Transverse colon (tissue), 4 donors: ENCODE measurements around the gene EGLN1. TPM values are rescaled to one million over a fixed set of nuclear protein-coding genes. Genes with fewer than 3 reads are reported as not detected.
"Not testable (repeated sequence)": the region's sequence is repeated elsewhere in the genome, so short reads cannot be mapped to it uniquely, and the experiment has no call there.

Experiments
- DNase-seq: peaks from one replicate; pipeline ENCODE4 v3.0.0-alpha.2; 2019
- H3K27ac ChIP-seq, 4 donors: fragments of 200-600 bp; sonication (generic); 2 replicates each; pipeline ENCODE4 v1.5.1; 2016 to 2018; ENCODE audit warnings: inconsistent platforms in 4 of 4
- H3K27me3 ChIP-seq: fragments of 200-600 bp; sonication (generic); 2 replicates; pipeline ENCODE4 v1.5.1; 2017; ENCODE audit warnings: inconsistent platforms
- H3K36me3 ChIP-seq, 4 donors: fragments of 200-600 bp; sonication (generic); 2 replicates each; pipeline ENCODE4 v1.5.1; 2017 to 2019; ENCODE audit warnings: inconsistent platforms in 4 of 4
- H3K4me1 ChIP-seq, 4 donors: fragments of 200-600 bp; sonication (generic); 2 replicates each; pipeline ENCODE4 v1.5.1; 2017 to 2020; ENCODE audit warnings: inconsistent platforms in 4 of 4
- H3K4me3 ChIP-seq, 4 donors: fragments of 200-600 bp; sonication (generic); 1 replicate in 1 of 4; 2 replicates in 3 of 4; pipeline versions ENCODE4 v1.5.1 to v1.6.1; 2017 to 2019; ENCODE audit warnings: inconsistent platforms in 4 of 4
- H3K9me3 ChIP-seq, 2 donors: fragments of 200-600 bp; sonication (generic); 2 replicates each; pipeline ENCODE4 v1.5.1; 2017 to 2019; ENCODE audit warnings: inconsistent platforms in 2 of 2
- CTCF ChIP-seq, 5 experiments: fragments of 200-600 bp in 3 of 5; fragments of 450-650 bp in 2 of 5; sonication (generic) in 3 of 5; IDR thresholded peaks; 1 replicate in 2 of 5; 2 replicates in 3 of 5; pipeline ENCODE4 v1.5.1; 2016 to 2017; ENCODE audit warnings: antibody characterized with exemption in 5 of 5, inconsistent platforms in 3 of 5, mild to moderate bottlenecking in 2 of 5, moderate library complexity in 1 of 5
- EP300 ChIP-seq: sonication (generic); formaldehyde crosslinking; IDR thresholded peaks from one replicate; pipeline ENCODE4 v1.6.1; 2017; ENCODE audit warnings: antibody characterized with exemption, low read depth
- POLR2A ChIP-seq: fragments of 450-650 bp; IDR thresholded peaks from one replicate; pipeline ENCODE4 v1.6.1; 2016; ENCODE audit warnings: antibody characterized with exemption, mild to moderate bottlenecking, moderate library complexity
- POLR2AphosphoS5 ChIP-seq, 3 donors: sonication (generic); formaldehyde crosslinking; IDR thresholded peaks; one replicate each; pipeline ENCODE4 v1.6.1; 2016; ENCODE audit warnings: antibody characterized with exemption in 3 of 3
- WGBS, 2 donors: methylation state at CpG; one replicate each; pipeline ENCODE4 v1.1.5; 2018; ENCODE audit warnings: low coverage in 1 of 2; 5-methylcytosine and 5-hydroxymethylcytosine counted together
- in situ Hi-C, 4 donors: fragments of 200-750 bp; cut with MboI; loops; one replicate each; pipeline versions ENCODE4 v1.15.0 to v1.15.1; 2017; ENCODE audit warnings: low sequenced_read_pairs in 3 of 4, low pct_ligation_motif_present in 1 of 4, low pct_unique_long_range_greater_than_20kb in 1 of 4
- intact Hi-C: fragments of 100-400 bp; cut with DNase I; formaldehyde crosslinking; loops from one replicate; pipeline ENCODE4 v1.15.1; 2023; ENCODE audit warnings: low total_unique reads
- total RNA-seq, 4 donors: library from RNA; depleted of rRNA; stranded (reverse); fragments of >200 nt; gene quantifications; one replicate each; pipeline ENCODE4 v1.1.0, GENCODE V29; 2016

Gene EGLN1
- total RNA-seq, 4 donors from 2014 or later, result 40.2 to 69.2 (median 51.7) TPM

GRCh38 chr1:231353086-231353485, 69.0 kb downstream of the EGLN1 start:
- in situ Hi-C loops, result loop anchor here in 1 of 4 donors (10.0 kb wide), 1 partner anchor 252 kb away; no protein-coding TSS in a partner anchor
- no peak overlapping the region for H3K27ac ChIP-seq
- intact Hi-C loops, result no loop called here
- H3K4me3 ChIP-seq, result no peak overlapping the region
- H3K9me3 ChIP-seq, result no peaks in the 10 kb centered on the region
- WGBS, 2 donors, result 72 to 84% methylated on average over 2 of the region's 2 CpGs
- H3K27me3 ChIP-seq, result no peaks in the 10 kb centered on the region
- TF ChIP-seq POLR2AphosphoS5 (IDR thresholded peaks at IDR 0.05), result no peak
- TF ChIP-seq EP300, result no peak
- no peak for TF ChIP-seq CTCF (IDR thresholded peaks at IDR 0.05)
- TF ChIP-seq POLR2A, result no peak
- peaks cover 0 to 33% (median 6%) of the 10 kb centered on the region in 4 donors for H3K36me3 ChIP-seq
- peaks cover 0 to 2% (median 2%) of the 10 kb centered on the region in 4 donors for H3K4me1 ChIP-seq
- DNase-seq, result no peak

GRCh38 chr1:231351816-231352215, 70.3 kb downstream of the EGLN1 start:
- Histone ChIP-seq H3K4me3 (no peak overlapping the region), H3K36me3 (peaks cover 0 to 38% (median 6%) of the 10 kb centered on the region in 4 donors), H3K4me1 (no peaks in the 10 kb centered on the region), H3K27ac (no peak overlapping the region), H3K9me3 (no peaks in the 10 kb centered on the region), H3K27me3 (no peaks in the 10 kb centered on the region)
- no peak for DNase-seq
- in situ Hi-C loops, result loop anchor here in 1 of 4 donors (10.0 kb wide), 1 partner anchor 253 kb away; no protein-coding TSS in a partner anchor
- TF ChIP-seq EP300, result no peak
- no peak for TF ChIP-seq POLR2AphosphoS5 (IDR thresholded peaks at IDR 0.05)
- TF ChIP-seq POLR2A, result no peak
- no peak for TF ChIP-seq CTCF (IDR thresholded peaks at IDR 0.05)
- intact Hi-C loops, result no loop called here
- WGBS, 2 donors, result 74 to 77% methylated on average over 2 of the region's 2 CpGs

- H3K4me1 ChIP-seq, H3K4me3 ChIP-seq, H3K9me3 ChIP-seq, H3K27me3 ChIP-seq, intact Hi-C loops, H3K27ac ChIP-seq, DNase-seq: not testable (repeated sequence)
- in situ Hi-C loops, result loop anchor here in 1 of 4 donors (10.0 kb wide), 1 partner anchor 256 kb away; no protein-coding TSS in a partner anchor
- 83 to 97% methylated on average over 1 of the region's 1 CpG for WGBS, 2 donors
- H3K36me3 ChIP-seq, result peaks cover 0 to 38% (median 6%) of the 10 kb centered on the region in 4 donors
Measured at GRCh38 chr1:231348856-231349255, 73.2 kb downstream of the EGLN1 start.

GRCh38 chr1:231348442-231348841, 73.6 kb downstream of the EGLN1 start:
- Histone ChIP-seq H3K4me3 (no peak overlapping the region), H3K27ac (no peak overlapping the region), H3K9me3 (no peaks in the 10 kb centered on the region), H3K4me1 (no peaks in the 10 kb centered on the region), H3K27me3 (no peaks in the 10 kb centered on the region), H3K36me3 (peaks cover 0 to 38% (median 6%) of the 10 kb centered on the region in 4 donors)
- in situ Hi-C loops, result loop anchor here in 1 of 4 donors (10.0 kb wide), 1 partner anchor 256 kb away; no protein-coding TSS in a partner anchor
- 90 to 97% methylated on average over 2 to 4 of the region's 4 CpGs for WGBS, 2 donors
- intact Hi-C loops, result no loop called here
- no peak for TF ChIP-seq CTCF (IDR thresholded peaks at IDR 0.05)
- TF ChIP-seq POLR2A, result no peak
- no peak for TF ChIP-seq POLR2AphosphoS5 (IDR thresholded peaks at IDR 0.05)
- no peak for TF ChIP-seq EP300
- DNase-seq, result no peak

- Histone ChIP-seq H3K27me3 (no peaks in the 10 kb centered on the region), H3K9me3 (no peaks in the 10 kb centered on the region), H3K4me1 (no peaks in the 10 kb centered on the region), H3K4me3 (no peak overlapping the region), H3K36me3 (peaks cover 0 to 35% (median 6%) of the 10 kb centered on the region in 4 donors), H3K27ac (no peak overlapping the region)
- no peak for DNase-seq
- 79 to 90% methylated on average over 4 of the region's 4 CpGs for WGBS, 2 donors
- intact Hi-C loops, result no loop called here
- in situ Hi-C loops, result loop anchor here in 1 of 4 donors (10.0 kb wide), 1 partner anchor 257 kb away; no protein-coding TSS in a partner anchor
- TF ChIP-seq EP300, result no peak
Measured at GRCh38 chr1:231347961-231348360, 74.1 kb downstream of the EGLN1 start.
